Fibroblast of villous mesenchyme (primary cell): Measurements from ENCODE around the gene S1PR4. TPM values are rescaled to one million over a fixed set of nuclear protein-coding genes. Genes with fewer than 3 reads are reported as not detected.
"Not testable (repeated sequence)": the region's sequence is repeated elsewhere in the genome, so short reads cannot be mapped to it uniquely, and the experiment has no call there.

Source experiments
- DNase-seq: peaks from one replicate; pipeline ENCODE4 v3.0.0-alpha.2; 2010; ENCODE audit warnings: low read depth
- H3K4me3 ChIP-seq: 2 replicates; pipeline ENCODE4 v1.5.1; 2011; ENCODE audit warnings: low read depth, mild to moderate bottlenecking, low read length
- CTCF ChIP-seq: IDR thresholded peaks from 2 replicates; pipeline ENCODE4 v1.5.1; 2012; ENCODE audit warnings: low read depth, mild to moderate bottlenecking, low read length; ENCODE audit not compliant: insufficient read depth
- total RNA-seq: library from RNA; depleted of rRNA; stranded (reverse); fragments of >200 nt; gene quantifications from 2 replicates; pipeline ENCODE4 v1.2.3, GENCODE V29; 2012

The S1PR4 gene
- total RNA-seq, 1 donor: not detected

- DNase-seq: no peak
- TF ChIP-seq CTCF: no peak
- no peak overlapping the region for H3K4me3 ChIP-seq
Observed at GRCh38 chr19:3196064-3196932, 17.7 kb downstream of the S1PR4 start.

GRCh38 chr19:3196933-3197205 lies 18.3 kb downstream of the S1PR4 start:
- DNase-seq: no peak
- TF ChIP-seq CTCF: no peak
- no peak overlapping the region for H3K4me3 ChIP-seq

GRCh38 chr19:3198901-3199700 lies 20.5 kb downstream of the S1PR4 start:
- TF ChIP-seq CTCF: no peak
- no peak overlapping the region for H3K4me3 ChIP-seq
- no peak for DNase-seq

GRCh38 chr19:3201072-3201700 lies 22.6 kb downstream of the S1PR4 start:
- no peak for TF ChIP-seq CTCF
- no peak for DNase-seq
- no peak overlapping the region for H3K4me3 ChIP-seq

GRCh38 chr19:3201911-3202310 lies 23.3 kb downstream of the S1PR4 start:
- no peak for DNase-seq
- TF ChIP-seq CTCF: no peak
- no peak overlapping the region for H3K4me3 ChIP-seq

- DNase-seq: no peak
- no peak overlapping the region for H3K4me3 ChIP-seq
- no peak for TF ChIP-seq CTCF
Observed at GRCh38 chr19:3202346-3202745, 23.8 kb downstream of the S1PR4 start.

GRCh38 chr19:3202895-3203294 lies 24.3 kb downstream of the S1PR4 start:
- H3K4me3 ChIP-seq, DNase-seq: not testable (repeated sequence)
